OCI-LY1 (cell line): ENCODE measurements around the gene GBP4.

Experiments used
- EZH2 ChIP-seq: fragments of 200-600 bp; sonication (generic), shearing (Covaris generic); IDR thresholded peaks from 2 replicates; pipeline ENCODE4 v1.8.0; 2017; ENCODE audit warnings: borderline replicate concordance, mixed run types, mild to moderate bottlenecking, antibody characterized with exemption, low read length, moderate library complexity, mixed read lengths
- TF ChIP-seq, protein P1 (sequence below): fragments of 200-600 bp; sonication (generic), shearing (Covaris generic); IDR thresholded peaks from 2 replicates; pipeline ENCODE4 v1.5.1; 2017; ENCODE audit warnings: mild to moderate bottlenecking, antibody characterized with exemption, low read length, moderate library complexity, mixed read lengths

DNA sequence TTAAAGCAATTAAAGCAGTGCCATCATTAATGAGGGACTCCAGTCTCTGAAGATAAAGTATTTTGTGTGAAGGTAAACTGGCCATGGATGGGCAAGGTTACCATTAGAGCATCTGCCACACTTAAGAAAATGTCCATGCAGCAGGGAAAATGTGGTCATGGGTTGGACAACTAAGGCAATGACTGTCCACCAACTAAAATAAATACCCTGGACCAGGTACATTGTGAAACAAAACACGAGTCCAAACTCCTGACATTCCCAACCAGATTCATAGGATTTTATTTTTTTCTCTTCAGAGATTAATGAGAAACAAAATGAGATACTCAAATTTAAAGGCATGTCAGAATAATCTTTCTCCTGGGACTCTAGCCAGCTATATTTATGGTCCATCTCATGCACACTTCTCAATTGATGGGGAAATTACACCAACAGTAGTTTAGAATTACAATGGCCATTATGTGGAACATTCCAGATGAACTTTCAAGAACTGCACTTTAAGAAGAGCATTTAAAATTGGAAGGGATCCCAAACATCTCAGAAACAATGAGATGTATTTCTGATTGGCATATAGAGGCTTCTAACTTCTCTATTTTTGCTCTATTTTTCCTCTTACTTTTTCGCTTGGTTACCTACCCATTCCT is 31.0 kb downstream of the GBP4 start:
- TF ChIP-seq, protein P1, sequence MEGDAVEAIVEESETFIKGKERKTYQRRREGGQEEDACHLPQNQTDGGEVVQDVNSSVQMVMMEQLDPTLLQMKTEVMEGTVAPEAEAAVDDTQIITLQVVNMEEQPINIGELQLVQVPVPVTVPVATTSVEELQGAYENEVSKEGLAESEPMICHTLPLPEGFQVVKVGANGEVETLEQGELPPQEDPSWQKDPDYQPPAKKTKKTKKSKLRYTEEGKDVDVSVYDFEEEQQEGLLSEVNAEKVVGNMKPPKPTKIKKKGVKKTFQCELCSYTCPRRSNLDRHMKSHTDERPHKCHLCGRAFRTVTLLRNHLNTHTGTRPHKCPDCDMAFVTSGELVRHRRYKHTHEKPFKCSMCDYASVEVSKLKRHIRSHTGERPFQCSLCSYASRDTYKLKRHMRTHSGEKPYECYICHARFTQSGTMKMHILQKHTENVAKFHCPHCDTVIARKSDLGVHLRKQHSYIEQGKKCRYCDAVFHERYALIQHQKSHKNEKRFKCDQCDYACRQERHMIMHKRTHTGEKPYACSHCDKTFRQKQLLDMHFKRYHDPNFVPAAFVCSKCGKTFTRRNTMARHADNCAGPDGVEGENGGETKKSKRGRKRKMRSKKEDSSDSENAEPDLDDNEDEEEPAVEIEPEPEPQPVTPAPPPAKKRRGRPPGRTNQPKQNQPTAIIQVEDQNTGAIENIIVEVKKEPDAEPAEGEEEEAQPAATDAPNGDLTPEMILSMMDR, result no peak
- TF ChIP-seq EZH2, result no peak
